Measurements from ENCODE around the gene PABPN1. TPM values are rescaled to one million over a fixed set of nuclear protein-coding genes. Genes with fewer than 3 reads are reported as not detected.

PABPN1 gene
- total and polyA plus RNA-seq, 2 of the 13 experiments (the other 11 are each of a cell fraction or from before 2014, with no cell fraction given): 233 to 524 TPM

- TF ChIP-seq ZNF503 (CRISPR knock-in tag; IDR thresholded peaks at IDR 0.05) (peak; percentile 82), PRDM4 (CRISPR knock-in tag; IDR thresholded peaks at IDR 0.05; ENCODE audit: borderline replicate concordance) (0 out of 2 replicates have a peak, but pooled peaks have one; percentile 75), NPAS2 (CRISPR knock-in tag; IDR thresholded peaks at IDR 0.05; ENCODE audit: borderline replicate concordance) (no peak), JUND (CRISPR knock-in tag; IDR thresholded peaks at IDR 0.05) (peak; percentile 72), ZNF430 (CRISPR knock-in tag; IDR thresholded peaks at IDR 0.05) (peak; percentile 85), ARNT (IDR thresholded peaks at IDR 0.05) (no peak), ZBTB40 (IDR thresholded peaks at IDR 0.05) (no peak), ZBTB40 (CRISPR knock-in tag; IDR thresholded peaks at IDR 0.05) (no peak; the same call in 1 of the 2 replicates), PREB (CRISPR knock-in tag; IDR thresholded peaks at IDR 0.05) (no peak), CSRNP2 (CRISPR knock-in tag; conservative IDR thresholded peaks at IDR 0.05; ENCODE audit: low read depth) (no peak), ZNF572 (CRISPR knock-in tag; IDR thresholded peaks at IDR 0.05) (no peak)
Observed at GRCh38 chr14:23301288-23301968, 19.8 kb upstream of the PABPN1 start (continued).
